GM21786 (cell line): ENCODE measurements around the gene FBN1.

Experiments
- ATAC-seq: cut with Tn5 transposase; IDR thresholded peaks from one replicate; pipeline ENCODE4 v1.9.1; 2021; ENCODE audit not compliant: unreplicated experiment

Gene FBN1

DNA sequence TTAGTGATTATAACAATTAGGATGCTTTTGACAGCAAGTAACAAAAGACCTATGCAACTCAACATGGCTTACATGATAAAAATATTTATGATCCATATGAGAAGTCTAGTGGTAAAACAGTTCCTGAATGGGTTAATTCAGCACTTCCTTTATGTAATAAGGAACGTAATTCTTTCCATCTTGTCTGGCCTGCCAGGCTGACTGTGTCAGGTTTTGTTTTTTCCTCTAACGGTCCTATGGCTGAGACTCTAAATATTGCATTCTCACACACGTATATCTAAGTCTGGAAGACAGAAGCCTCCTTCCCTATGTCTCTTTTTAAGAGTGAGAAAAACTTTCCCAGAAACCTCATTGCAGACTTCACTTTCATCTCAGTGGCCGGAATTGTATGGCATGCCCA lies 263.6 kb downstream of the FBN1 start:
- no peak for ATAC-seq

DNA sequence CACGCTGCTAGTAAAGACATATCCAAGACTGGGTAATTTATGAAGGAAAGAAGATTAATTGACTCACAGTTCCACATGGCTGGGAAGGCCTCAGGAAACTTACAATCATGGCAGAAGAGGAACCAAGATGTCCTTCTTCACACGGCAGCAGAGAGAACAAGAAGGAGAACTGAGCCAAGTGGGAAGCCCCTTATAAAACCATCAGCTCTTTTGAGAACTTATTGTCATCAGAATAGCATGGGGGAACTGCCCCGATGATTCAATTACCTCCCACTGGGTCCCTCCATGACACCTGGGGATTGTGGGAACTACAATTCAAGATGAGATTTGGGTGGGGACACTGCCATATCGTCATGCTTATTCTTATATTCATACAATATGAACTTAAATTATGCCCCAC lies 265.3 kb downstream of the FBN1 start:
- ATAC-seq: no peak

DNA sequence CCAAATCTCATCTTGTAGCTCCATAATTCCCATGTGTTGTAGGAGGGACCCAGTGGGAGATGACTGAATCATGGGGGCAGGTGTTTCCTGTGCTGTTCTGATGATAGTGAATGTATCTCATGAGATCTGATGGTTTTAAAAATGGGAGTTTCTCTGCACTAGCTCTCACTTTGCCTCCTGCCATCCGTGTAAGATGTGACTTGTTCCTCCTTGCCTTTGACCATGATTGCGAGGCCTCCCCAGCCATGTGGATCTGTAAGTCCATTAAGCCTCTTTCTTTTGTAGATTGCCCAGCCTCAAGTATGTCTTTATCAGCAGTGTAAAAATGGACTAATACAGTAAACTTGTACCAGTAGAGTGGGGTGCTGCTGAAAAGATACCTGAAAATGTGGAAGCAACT lies 269.7 kb downstream of the FBN1 start:
- no peak for ATAC-seq

DNA sequence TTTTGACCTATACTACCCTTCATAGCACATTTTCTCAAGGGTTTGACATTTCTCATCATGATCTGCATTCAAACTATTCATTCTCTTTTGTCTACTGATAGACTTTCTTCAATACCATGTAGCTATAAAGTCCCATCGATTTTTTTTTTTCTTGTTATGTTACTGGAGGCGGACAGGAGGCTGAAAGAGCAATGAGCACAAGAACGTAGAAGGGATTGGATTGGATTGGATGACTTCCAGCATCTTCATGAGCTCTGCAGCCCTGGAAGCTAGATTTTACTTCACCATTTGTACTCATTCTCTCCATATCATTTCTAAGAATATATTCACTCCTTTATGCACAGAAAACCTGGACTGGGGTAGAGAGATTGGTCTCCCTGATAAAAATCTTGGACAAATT lies 271.0 kb downstream of the FBN1 start:
- no peak for ATAC-seq

DNA sequence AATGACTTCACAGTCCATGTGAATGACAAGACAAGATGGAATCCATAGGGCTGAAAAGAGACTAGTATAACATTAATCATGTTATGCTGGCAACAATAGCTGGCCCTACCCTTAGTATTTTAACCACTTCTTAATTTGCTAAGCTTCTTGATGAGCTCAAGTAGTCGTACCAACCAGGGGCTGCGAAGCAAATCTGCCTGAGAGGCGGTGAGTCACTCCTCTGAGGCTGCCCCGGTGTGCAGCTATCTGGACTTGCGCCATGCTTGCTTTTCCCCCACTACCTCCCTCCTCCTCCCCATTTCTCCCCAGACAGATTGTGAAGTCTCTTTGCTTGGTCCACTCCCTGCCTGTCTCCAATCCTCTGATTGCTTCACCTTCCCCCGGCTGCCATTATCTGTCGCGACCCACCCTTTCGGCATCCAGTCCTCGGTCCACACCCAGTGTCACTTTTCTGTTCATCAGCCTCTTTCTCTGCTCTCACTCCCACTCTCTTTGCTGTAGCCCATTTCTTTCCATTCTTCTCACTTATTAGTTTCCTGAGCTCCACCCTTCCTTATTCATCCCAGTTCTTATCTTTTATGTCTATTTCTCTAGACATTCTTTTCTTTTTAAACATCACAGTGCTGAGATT lies 271.6 kb downstream of the FBN1 start:
- no peak for ATAC-seq

DNA sequence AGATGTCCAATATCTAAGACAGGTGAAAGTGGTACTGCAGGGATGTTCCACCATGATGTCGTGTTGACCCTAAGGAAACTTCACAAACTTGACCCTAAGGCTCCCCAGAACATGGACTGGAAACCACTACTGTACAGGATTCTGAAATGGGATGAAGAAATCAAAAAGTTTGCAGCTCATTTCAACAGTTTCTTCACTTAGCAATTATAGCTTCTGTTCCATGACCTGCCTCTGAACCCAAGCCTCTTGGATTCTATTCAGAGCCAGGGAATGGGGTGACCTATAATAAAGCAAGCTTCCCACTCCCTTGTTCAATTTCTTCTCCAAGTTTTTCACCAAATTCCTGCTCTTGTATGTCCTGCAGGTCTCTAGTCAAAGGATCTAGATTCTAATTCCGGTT lies 273.5 kb downstream of the FBN1 start:
- no peak for ATAC-seq

DNA sequence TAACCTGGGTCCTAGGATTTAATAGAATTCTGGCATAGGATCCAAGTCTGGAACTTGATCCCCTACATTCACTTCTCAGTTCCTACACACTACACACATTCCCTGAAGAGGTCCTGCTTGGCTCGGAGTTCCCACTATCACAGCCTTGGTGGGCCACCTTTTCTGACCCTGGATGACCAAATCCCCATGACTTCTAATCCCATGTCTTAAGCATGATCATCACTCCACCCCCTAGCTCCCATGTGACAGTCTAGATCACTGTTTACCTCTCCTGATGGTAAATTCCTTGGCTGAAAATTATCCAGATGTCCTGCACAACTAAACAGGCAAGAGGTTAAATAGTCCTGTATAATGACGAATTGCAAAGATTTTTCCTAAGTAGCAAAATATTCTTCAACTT lies 274.0 kb downstream of the FBN1 start:
- no peak for ATAC-seq

DNA sequence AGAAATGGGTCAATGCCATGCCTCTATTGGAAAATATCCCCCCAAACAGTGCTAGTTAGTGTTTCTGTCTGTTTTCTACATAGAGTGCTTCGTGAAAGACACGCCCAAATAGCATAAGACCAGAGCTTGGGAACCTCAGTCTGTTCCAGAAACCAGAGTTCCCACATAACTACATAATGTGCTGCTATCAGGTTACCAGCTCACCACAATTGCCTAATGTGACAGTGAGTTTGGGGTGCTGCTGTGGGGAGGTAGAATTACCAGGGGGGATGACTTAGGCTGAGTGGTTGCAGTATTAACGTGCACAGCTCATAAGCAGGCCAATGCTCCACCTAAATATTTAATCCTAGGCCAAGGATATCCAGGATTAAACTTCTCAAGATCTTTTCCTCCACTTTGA lies 275.0 kb downstream of the FBN1 start:
- no peak for ATAC-seq

DNA sequence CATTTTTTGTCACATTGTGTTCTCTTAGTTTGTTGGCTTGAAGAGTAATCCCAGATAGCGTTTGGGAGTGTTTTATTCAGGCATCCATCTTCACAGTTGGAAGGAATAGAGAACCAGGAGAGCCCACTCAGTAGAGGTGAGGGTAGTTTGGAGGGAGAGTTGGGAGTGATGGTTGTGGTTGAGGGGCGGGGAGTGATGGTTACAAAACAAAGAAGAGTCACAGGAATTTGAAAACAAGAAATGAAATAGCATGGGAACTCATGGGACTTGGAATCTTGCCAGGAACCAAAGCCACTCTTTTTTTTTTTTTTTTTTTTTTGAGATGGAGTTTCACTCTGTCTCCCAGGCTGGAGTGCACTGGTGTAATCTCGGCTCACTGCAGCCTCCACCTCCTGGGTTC lies 278.0 kb downstream of the FBN1 start:
- ATAC-seq: no peak

DNA sequence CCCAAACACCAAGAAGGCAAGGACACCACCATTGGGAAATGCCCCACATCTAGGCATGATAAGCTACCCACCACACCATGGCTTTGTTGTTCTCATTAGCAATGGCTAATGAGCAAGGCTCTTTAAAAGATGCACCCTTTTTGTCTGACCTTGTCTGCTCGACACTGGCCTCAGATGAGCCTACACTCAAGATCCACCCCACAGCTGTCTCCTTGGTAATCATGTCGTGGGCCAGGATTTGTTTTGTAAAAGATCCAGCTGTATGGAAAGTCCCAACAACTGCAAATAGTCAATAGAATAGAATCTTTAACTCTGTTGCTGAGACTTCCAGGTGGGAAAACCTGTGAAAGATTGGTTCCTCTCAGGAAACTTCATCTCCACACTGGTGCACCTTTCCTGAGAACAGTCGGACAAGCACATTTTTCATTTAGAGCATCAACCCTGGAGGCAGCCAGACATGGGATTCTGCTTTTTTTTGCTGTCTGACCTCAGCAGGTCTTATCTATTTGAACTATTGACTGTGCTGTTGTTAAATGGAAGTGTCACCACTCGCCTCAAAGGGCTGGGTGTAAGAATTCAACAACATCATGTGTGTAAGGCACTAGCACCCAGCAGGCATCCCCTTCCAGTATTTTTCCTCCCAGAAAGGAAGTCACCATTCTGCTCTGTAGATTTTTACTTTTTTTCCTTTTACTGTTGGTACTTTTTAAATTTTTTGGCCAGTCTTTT lies 278.8 kb downstream of the FBN1 start:
- ATAC-seq: no peak

DNA sequence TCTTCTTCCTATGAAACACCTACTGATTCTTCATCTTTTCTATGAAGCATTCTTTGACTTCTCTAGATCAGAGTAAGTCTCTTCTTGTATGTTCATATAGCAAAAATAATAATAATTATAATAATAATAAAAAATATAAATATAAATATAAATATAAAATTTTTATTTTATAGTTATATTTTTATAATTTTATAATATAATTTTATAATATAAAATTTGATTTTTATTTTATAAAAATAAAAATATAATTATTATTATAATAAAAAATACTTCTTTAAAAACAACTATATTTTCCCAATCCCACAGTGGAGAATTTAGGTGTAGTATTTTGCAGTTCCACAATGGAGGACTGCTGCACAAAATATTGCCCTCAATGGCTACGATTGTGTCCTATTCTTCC lies 279.9 kb downstream of the FBN1 start:
- ATAC-seq: no peak

DNA sequence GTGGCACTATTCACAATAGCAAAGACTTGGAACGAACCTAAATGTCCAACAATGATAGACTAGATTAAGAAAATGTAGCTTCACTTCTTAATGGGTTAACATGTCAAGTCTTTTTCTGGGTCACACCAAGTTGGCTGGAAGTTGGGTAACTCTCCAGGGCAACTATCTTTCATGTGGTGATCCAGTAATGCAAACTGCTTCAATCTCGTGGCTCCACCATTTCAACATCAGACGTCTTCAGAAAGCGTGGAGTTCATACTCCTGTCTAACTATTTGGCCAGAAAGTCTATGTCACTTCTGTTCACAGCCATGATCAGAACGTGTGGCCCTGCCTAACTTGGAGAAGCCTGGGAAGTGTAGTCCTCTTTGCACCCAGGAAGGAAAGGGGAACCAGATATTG lies 282.0 kb downstream of the FBN1 start:
- ATAC-seq: no peak

DNA sequence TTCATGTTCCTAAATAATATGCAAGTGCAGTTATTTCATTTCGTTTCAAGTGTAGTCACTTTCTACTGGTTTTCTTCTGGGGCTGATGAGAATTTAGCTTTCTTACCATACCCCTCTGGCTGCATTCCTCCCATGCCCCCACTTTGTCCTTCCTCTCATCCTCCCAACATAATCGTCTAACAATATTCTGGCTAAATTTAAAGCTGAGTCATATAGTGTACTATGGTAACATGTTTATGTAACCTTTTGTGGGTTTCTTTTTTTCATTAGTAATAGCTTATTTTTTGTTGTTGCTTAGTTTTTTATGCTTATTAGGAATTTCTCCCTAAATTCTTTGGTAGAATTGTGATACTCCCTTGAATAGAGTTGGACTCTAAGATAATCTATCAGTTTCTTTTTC lies 283.8 kb downstream of the FBN1 start:
- ATAC-seq: no peak

DNA sequence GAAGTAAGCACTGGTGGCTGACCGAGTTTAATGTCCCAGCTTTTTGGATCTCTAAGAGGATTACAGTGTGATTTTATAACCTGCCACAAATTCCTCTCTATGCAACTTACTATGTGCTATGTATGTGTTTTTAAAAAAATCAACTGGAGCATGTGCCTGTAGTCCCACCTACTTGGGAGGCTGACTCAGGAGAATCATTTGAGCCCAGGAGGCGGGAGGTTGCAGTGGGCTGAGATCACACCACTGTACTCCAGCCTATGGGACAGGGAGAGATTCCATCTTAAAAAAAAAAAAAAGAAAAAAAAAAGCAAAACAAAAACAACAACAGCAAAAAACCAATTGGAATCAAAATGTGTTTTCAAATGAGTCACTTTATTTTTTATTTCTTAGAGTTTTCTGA lies 284.7 kb downstream of the FBN1 start:
- no peak for ATAC-seq
